Measurements from ENCODE around the gene WDR89. TPM values are rescaled to one million over a fixed set of nuclear protein-coding genes. Genes with fewer than 3 reads are reported as not detected.
"Not testable (repeated sequence)": the region's sequence is repeated elsewhere in the genome, so short reads cannot be mapped to it uniquely, and the experiment has no call there.

The WDR89 gene
- total RNA-seq, 5 donors from 2014 or later (not counting 1 experiment from before 2014, with no cell fraction given): 12.1 to 31.3 (median 25.7) TPM

- H3K4me1 ChIP-seq (ENCODE audit: control insufficient read depth in 1 of 2, extremely low read depth in 1 of 2, insufficient read depth in 2 of 2, low read length in 2 of 2): no peaks in the 10 kb centered on the region
- no peak for ATAC-seq (replicated peaks in 1 of 4)
- Mint-ChIP-seq H3K36me3 (peaks cover 45% of the 10 kb centered on the region), H3K4me3 (no peak overlapping the region), H3K27ac (no peak overlapping the region), H3K4me1 (peaks cover 0 to 2% (median 0%) of the 10 kb centered on the region in 3 donors), H3K27me3 (no peaks in the 10 kb centered on the region), H3K9me3 (peaks cover 7 to 26% (median 14%) of the 10 kb centered on the region in 3 donors)
- H3K9me3 ChIP-seq: peaks cover 2% of the 10 kb centered on the region
- ChIA-PET POLR2A (no interaction called here), CTCF (no interaction called here)
- H3K27ac ChIP-seq (ENCODE audit: low read length): no peak overlapping the region
- WGBS (ENCODE audit: insufficient coverage): over 99% methylated on average over 51 of the region's 53 CpGs
- DNase-seq: no peak
- H3K27me3 ChIP-seq (replicated peaks in 1 of 2; ENCODE audit: control insufficient read depth in 2 of 2, extremely low read depth in 1 of 2, insufficient read depth in 2 of 2, low read length in 1 of 2): peaks cover 0 to 7% of the 10 kb centered on the region in 2 experiments
- H3K4me3 ChIP-seq (ENCODE audit: control insufficient read depth in 1 of 2, extremely low read depth in 1 of 2, low read length in 1 of 2): no peak overlapping the region
- peaks cover 8 to 24% of the 10 kb centered on the region in 2 donors for H3K36me3 ChIP-seq (ENCODE audit: control insufficient read depth in 2 of 2, extremely low read depth in 1 of 2, insufficient read depth in 1 of 2, low read length in 1 of 2)
Observed at GRCh38 chr14:63594455-63595372, 47.0 kb downstream of the WDR89 start.

GRCh38 chr14:63583046-63583445, 58.6 kb downstream of the WDR89 start:
- H3K4me1 Mint-ChIP-seq; H3K36me3 Mint-ChIP-seq; POLR2A ChIA-PET; H3K4me1 ChIP-seq (ENCODE audit: control insufficient read depth in 1 of 2, extremely low read depth in 1 of 2, insufficient read depth in 2 of 2, low read length in 2 of 2); ATAC-seq (replicated peaks in 1 of 4); H3K9me3 Mint-ChIP-seq; DNase-seq; H3K27ac ChIP-seq (ENCODE audit: low read length); H3K36me3 ChIP-seq (ENCODE audit: control insufficient read depth in 2 of 2, extremely low read depth in 1 of 2, insufficient read depth in 1 of 2, low read length in 1 of 2); H3K27me3 Mint-ChIP-seq; H3K4me3 ChIP-seq (ENCODE audit: control insufficient read depth in 1 of 2, extremely low read depth in 1 of 2, low read length in 1 of 2); H3K9me3 ChIP-seq; H3K27ac Mint-ChIP-seq; H3K4me3 Mint-ChIP-seq: not testable (repeated sequence)
- peaks cover 0 to 12% of the 10 kb centered on the region in 2 experiments for H3K27me3 ChIP-seq (replicated peaks in 1 of 2; ENCODE audit: control insufficient read depth in 2 of 2, extremely low read depth in 1 of 2, insufficient read depth in 2 of 2, low read length in 1 of 2)
- CTCF ChIA-PET: interaction anchor here in 1 of 2 donors (0.5 to 0.7 kb wide), 2 partner anchors 26 to 31 kb away, joined by 3 read pairs; no protein-coding TSS in a partner anchor
- WGBS (ENCODE audit: insufficient coverage): 100% methylated on average over 2 of the region's 8 CpGs

- DNase-seq (no peak), ATAC-seq (replicated peaks in 1 of 4) (no peak)
- POLR2A ChIA-PET: no interaction called here
- H3K4me1 Mint-ChIP-seq: no peaks in the 10 kb centered on the region
- no peak overlapping the region for H3K4me3 Mint-ChIP-seq
- Histone ChIP-seq H3K4me1 (ENCODE audit: control insufficient read depth in 1 of 2, extremely low read depth in 1 of 2, insufficient read depth in 2 of 2, low read length in 2 of 2) (no peaks in the 10 kb centered on the region), H3K36me3 (ENCODE audit: control insufficient read depth in 2 of 2, extremely low read depth in 1 of 2, insufficient read depth in 1 of 2, low read length in 1 of 2) (no peaks in the 10 kb centered on the region), H3K9me3 (no peaks in the 10 kb centered on the region), H3K27ac (ENCODE audit: low read length) (no peak overlapping the region), H3K27me3 (replicated peaks in 1 of 2; ENCODE audit: control insufficient read depth in 2 of 2, extremely low read depth in 1 of 2, insufficient read depth in 2 of 2, low read length in 1 of 2) (peaks cover 0 to 12% of the 10 kb centered on the region in 2 experiments), H3K4me3 (ENCODE audit: control insufficient read depth in 1 of 2, extremely low read depth in 1 of 2, low read length in 1 of 2) (no peak overlapping the region)
- no peak overlapping the region for H3K27ac Mint-ChIP-seq
- 50% methylated on average over 1 of the region's 4 CpGs for WGBS (ENCODE audit: insufficient coverage)
- CTCF ChIA-PET: no interaction called here
- peaks cover 2 to 10% of the 10 kb centered on the region in 2 donors for H3K27me3 Mint-ChIP-seq
- no peaks in the 10 kb centered on the region for H3K9me3 Mint-ChIP-seq
- H3K36me3 Mint-ChIP-seq: no peaks in the 10 kb centered on the region
Observed at GRCh38 chr14:63581491-63581890, 60.2 kb downstream of the WDR89 start.

- Histone ChIP-seq H3K9me3 (no peaks in the 10 kb centered on the region), H3K27ac (ENCODE audit: low read length) (no peak overlapping the region), H3K4me3 (ENCODE audit: control insufficient read depth in 1 of 2, extremely low read depth in 1 of 2, low read length in 1 of 2) (no peak overlapping the region), H3K4me1 (ENCODE audit: control insufficient read depth in 1 of 2, extremely low read depth in 1 of 2, insufficient read depth in 2 of 2, low read length in 2 of 2) (no peaks in the 10 kb centered on the region), H3K36me3 (ENCODE audit: control insufficient read depth in 2 of 2, extremely low read depth in 1 of 2, insufficient read depth in 1 of 2, low read length in 1 of 2) (no peaks in the 10 kb centered on the region), H3K27me3 (replicated peaks in 1 of 2; ENCODE audit: control insufficient read depth in 2 of 2, extremely low read depth in 1 of 2, insufficient read depth in 2 of 2, low read length in 1 of 2) (peaks cover 0 to 12% of the 10 kb centered on the region in 2 experiments)
- ATAC-seq (replicated peaks in 1 of 4) (no peak), DNase-seq (no peak)
- WGBS (ENCODE audit: insufficient coverage): no CpG with 5 or more reads among the region's 1 CpG
- Mint-ChIP-seq H3K4me3 (no peak overlapping the region), H3K27ac (no peak overlapping the region), H3K36me3 (no peaks in the 10 kb centered on the region), H3K9me3 (no peaks in the 10 kb centered on the region), H3K27me3 (peaks cover under 1 to 10% of the 10 kb centered on the region in 2 donors), H3K4me1 (no peaks in the 10 kb centered on the region)
- POLR2A ChIA-PET: no interaction called here
- CTCF ChIA-PET: no interaction called here
Observed at GRCh38 chr14:63578300-63578699, 63.4 kb downstream of the WDR89 start.

- ChIA-PET CTCF (no interaction called here), POLR2A (no interaction called here)
- Mint-ChIP-seq H3K36me3 (no peaks in the 10 kb centered on the region), H3K4me3 (no peak overlapping the region), H3K27me3 (peaks cover 4 to 5% of the 10 kb centered on the region in 2 donors), H3K4me1 (no peaks in the 10 kb centered on the region), H3K9me3 (no peaks in the 10 kb centered on the region), H3K27ac (no peak overlapping the region)
- Histone ChIP-seq H3K4me1 (ENCODE audit: control insufficient read depth in 1 of 2, extremely low read depth in 1 of 2, insufficient read depth in 2 of 2, low read length in 2 of 2) (no peaks in the 10 kb centered on the region), H3K27ac (ENCODE audit: low read length) (no peak overlapping the region), H3K4me3 (ENCODE audit: control insufficient read depth in 1 of 2, extremely low read depth in 1 of 2, low read length in 1 of 2) (no peak overlapping the region), H3K9me3 (no peaks in the 10 kb centered on the region), H3K36me3 (ENCODE audit: control insufficient read depth in 2 of 2, extremely low read depth in 1 of 2, insufficient read depth in 1 of 2, low read length in 1 of 2) (no peaks in the 10 kb centered on the region), H3K27me3 (replicated peaks in 1 of 2; ENCODE audit: control insufficient read depth in 2 of 2, extremely low read depth in 1 of 2, insufficient read depth in 2 of 2, low read length in 1 of 2) (no peaks in the 10 kb centered on the region)
- no CpG with 5 or more reads among the region's 4 CpGs for WGBS (ENCODE audit: insufficient coverage)
- ATAC-seq (replicated peaks in 1 of 4) (no peak), DNase-seq (no peak)
Observed at GRCh38 chr14:63573581-63573980, 68.1 kb downstream of the WDR89 start.

- H3K27ac Mint-ChIP-seq: no peak overlapping the region
- H3K4me1 Mint-ChIP-seq: no peaks in the 10 kb centered on the region
- no CpG with 5 or more reads among the region's 3 CpGs for WGBS (ENCODE audit: insufficient coverage)
Observed at GRCh38 chr14:63565448-63565847, 76.2 kb downstream of the WDR89 start.

More at GRCh38 chr14:63565448-63565847, 76.2 kb downstream of the WDR89 start:
- ChIA-PET POLR2A (no interaction called here), CTCF (no interaction called here)
- no peaks in the 10 kb centered on the region for H3K9me3 Mint-ChIP-seq
- peaks cover 4 to 7% of the 10 kb centered on the region in 2 donors for H3K27me3 Mint-ChIP-seq
- peaks cover 0 to 12% of the 10 kb centered on the region in 2 experiments for H3K27me3 ChIP-seq (replicated peaks in 1 of 2; ENCODE audit: control insufficient read depth in 2 of 2, extremely low read depth in 1 of 2, insufficient read depth in 2 of 2, low read length in 1 of 2)
- H3K27ac ChIP-seq (ENCODE audit: low read length): no peak overlapping the region
- no peaks in the 10 kb centered on the region for H3K36me3 Mint-ChIP-seq
- DNase-seq: no peak
- H3K4me3 Mint-ChIP-seq: no peak overlapping the region
- H3K4me3 ChIP-seq (ENCODE audit: control insufficient read depth in 1 of 2, extremely low read depth in 1 of 2, low read length in 1 of 2): no peak overlapping the region
- H3K4me1 ChIP-seq (ENCODE audit: control insufficient read depth in 1 of 2, extremely low read depth in 1 of 2, insufficient read depth in 2 of 2, low read length in 2 of 2): no peaks in the 10 kb centered on the region
- H3K9me3 ChIP-seq: no peaks in the 10 kb centered on the region
- no peak for ATAC-seq (replicated peaks in 1 of 4)
- no peaks in the 10 kb centered on the region for H3K36me3 ChIP-seq (ENCODE audit: control insufficient read depth in 2 of 2, extremely low read depth in 1 of 2, insufficient read depth in 1 of 2, low read length in 1 of 2)
